Osteoblast (primary cell): ENCODE data around the gene CTTNBP2. TPM values are rescaled to one million over a fixed set of nuclear protein-coding genes. Genes with fewer than 3 reads are reported as not detected.

ENCODE experiments used
- DNase-seq: peaks from one replicate; pipeline ENCODE4 v3.0.0; 2011; ENCODE audit warnings: low spot score, mixed read lengths; ENCODE audit not compliant: insufficient read length; ENCODE audit errors: missing footprints
- H2AFZ ChIP-seq: 2 replicates; pipeline ENCODE4 v1.6.0; 2011; ENCODE audit warnings: mild to moderate bottlenecking, low read length
- H3K27ac ChIP-seq: 2 replicates; pipeline ENCODE4 v1.5.1; 2011; ENCODE audit warnings: mild to moderate bottlenecking, low read depth, low read length, moderate library complexity
- H3K27me3 ChIP-seq: 2 replicates; pipeline ENCODE4 v1.6.0; 2012; ENCODE audit warnings: mild to moderate bottlenecking, control low read depth, inconsistent platforms, low read length, moderate library complexity; ENCODE audit not compliant: insufficient read depth
- H3K36me3 ChIP-seq: 2 replicates; pipeline ENCODE4 v1.5.1; 2011; ENCODE audit warnings: mild to moderate bottlenecking, low read length, control low read depth, moderate library complexity; ENCODE audit not compliant: insufficient read depth
- H3K4me1 ChIP-seq: 2 replicates; pipeline ENCODE4 v1.5.1; 2011; ENCODE audit warnings: mild to moderate bottlenecking, low read length, control low read depth, moderate library complexity; ENCODE audit not compliant: insufficient read depth
- H3K4me2 ChIP-seq: 2 replicates; pipeline ENCODE4 v1.6.0; 2011; ENCODE audit warnings: mild to moderate bottlenecking, low read length; ENCODE audit not compliant: insufficient read depth
- H3K4me3 ChIP-seq: fragments of 200-600 bp; sonication (generic); 3 replicates; pipeline ENCODE4 v1.5.1; 2012; ENCODE audit warnings: mild to moderate bottlenecking, low read length, inconsistent platforms; ENCODE audit not compliant: insufficient read depth
- H3K79me2 ChIP-seq: 2 replicates; pipeline ENCODE4 v1.6.0; 2012; ENCODE audit warnings: mild to moderate bottlenecking, low read length, control low read depth, inconsistent platforms; ENCODE audit not compliant: insufficient read depth
- H3K9me3 ChIP-seq: 2 replicates; pipeline ENCODE4 v1.5.1; 2011; ENCODE audit warnings: low read depth, low read length, control low read depth
- H4K20me1 ChIP-seq: 2 replicates; pipeline ENCODE4 v1.6.0; 2012; ENCODE audit warnings: mild to moderate bottlenecking, low read length, control low read depth; ENCODE audit not compliant: insufficient read depth
- CTCF ChIP-seq: IDR thresholded peaks from 2 replicates; pipeline ENCODE4 v1.5.1; 2011; ENCODE audit warnings: mild to moderate bottlenecking, low read depth, low read length, moderate library complexity; ENCODE audit errors: extremely low read depth
- total RNA-seq: library from RNA; depleted of rRNA; stranded (reverse); fragments of >200 nt; gene quantifications from 2 replicates; pipeline ENCODE4 v1.2.3, GENCODE V29; 2012

The CTTNBP2 gene
- total RNA-seq, 1 donor, result 1.1 TPM

DNA sequence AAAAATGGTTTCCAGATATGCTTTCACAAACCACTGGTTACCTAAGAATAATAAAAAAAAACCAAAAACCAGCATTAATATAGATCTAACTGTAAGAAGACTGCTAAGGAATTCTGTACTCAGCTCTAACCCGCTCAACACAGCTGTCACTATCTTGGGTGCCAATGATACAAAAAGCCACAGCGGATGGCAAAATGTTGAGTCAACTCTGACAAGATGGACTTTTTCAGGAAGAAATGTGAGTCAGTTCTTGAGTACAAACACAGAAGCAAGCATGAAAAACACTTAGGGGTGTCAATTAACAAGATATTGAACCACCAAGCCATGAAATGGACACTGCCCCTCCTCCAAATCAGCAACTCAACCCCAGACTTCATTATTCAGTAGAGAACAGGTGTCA lies 55.0 kb downstream of the CTTNBP2 start:
- no peak for TF ChIP-seq CTCF
- no peak overlapping the region for H3K27ac ChIP-seq
- H3K4me2 ChIP-seq, result no peak overlapping the region
- H3K79me2 ChIP-seq, result no peaks in the 10 kb centered on the region
- H3K36me3 ChIP-seq, result no peaks in the 10 kb centered on the region
- H3K4me1 ChIP-seq, result no peaks in the 10 kb centered on the region
- H3K4me3 ChIP-seq, result no peak overlapping the region
- H4K20me1 ChIP-seq, result no peaks in the 10 kb centered on the region
- no peak overlapping the region for H2AFZ ChIP-seq
- no peaks in the 10 kb centered on the region for H3K9me3 ChIP-seq
- no peak for DNase-seq
- no peaks in the 10 kb centered on the region for H3K27me3 ChIP-seq

GRCh38 chr7:117816727-117817126 lies 56.5 kb downstream of the CTTNBP2 start:
- Histone ChIP-seq H3K27me3 (no peaks in the 10 kb centered on the region), H3K27ac (no peak overlapping the region), H3K4me1 (no peaks in the 10 kb centered on the region), H2AFZ (no peak overlapping the region), H4K20me1 (no peaks in the 10 kb centered on the region), H3K9me3 (no peaks in the 10 kb centered on the region), H3K4me3 (no peak overlapping the region), H3K79me2 (no peaks in the 10 kb centered on the region), H3K4me2 (no peak overlapping the region), H3K36me3 (no peaks in the 10 kb centered on the region)
- TF ChIP-seq CTCF, result no peak
- no peak for DNase-seq

DNA sequence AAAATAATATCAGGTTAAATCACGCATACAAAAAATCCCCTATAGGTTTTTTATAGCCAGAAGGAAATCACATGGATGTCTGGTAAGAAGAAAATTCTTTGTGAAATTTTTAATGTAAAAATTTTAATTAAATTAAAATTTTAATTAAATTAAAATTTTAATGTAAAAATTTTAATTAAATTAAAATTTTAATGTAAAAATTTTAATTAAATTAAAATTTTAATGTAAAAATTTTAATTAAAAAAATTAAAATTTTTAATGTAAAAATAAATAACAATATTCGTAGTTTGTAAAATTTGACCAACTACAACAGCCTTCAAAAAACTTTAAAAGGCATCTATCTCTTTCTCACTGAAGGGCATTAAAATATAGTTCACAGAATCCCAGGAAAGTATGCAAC lies 61.5 kb downstream of the CTTNBP2 start:
- Histone ChIP-seq H3K27ac (no peak overlapping the region), H2AFZ (no peak overlapping the region), H3K27me3 (no peaks in the 10 kb centered on the region)

More for the DNA sequence above, 61.5 kb downstream of the CTTNBP2 start:
- no peak for TF ChIP-seq CTCF
- Histone ChIP-seq H4K20me1 (no peaks in the 10 kb centered on the region), H3K4me1 (peaks cover 8% of the 10 kb centered on the region), H3K4me2 (no peak overlapping the region), H3K9me3 (no peaks in the 10 kb centered on the region), H3K4me3 (no peak overlapping the region), H3K79me2 (no peaks in the 10 kb centered on the region), H3K36me3 (no peaks in the 10 kb centered on the region)
- no peak for DNase-seq
